GM23338 (cell line): ENCODE measurements around the gene TNS1. TPM values are rescaled to one million over a fixed set of nuclear protein-coding genes. Genes with fewer than 3 reads are reported as not detected.

Experiments used
- ATAC-seq: fragments of 200-7000 bp; cut with Tn5 transposase; 3 replicates; pipeline ENCODE4 v1.9.1; 2020
- DNase-seq: peaks from one replicate; pipeline ENCODE4 v3.0.0-alpha.2; 2015; ENCODE audit warnings: low spot score
- H2AFZ ChIP-seq: fragments of 200-600 bp; sonication (generic); 2 replicates; pipeline ENCODE4 v1.8.0; 2016; ENCODE audit warnings: antibody characterized with exemption, mild to moderate bottlenecking, moderate library complexity
- H3F3A ChIP-seq: fragments of 200-600 bp; sonication (generic); replicated peaks from 2 replicates; pipeline ENCODE4 v1.8.0; 2017; ENCODE audit warnings: antibody characterized with exemption, mixed run types, low read depth
- H3K27ac ChIP-seq: fragments of 200-600 bp; sonication (generic); 2 replicates; pipeline ENCODE4 v1.6.1; 2016; ENCODE audit warnings: low read depth
- H3K27me3 ChIP-seq: fragments of 200-600 bp; sonication (generic); 2 replicates; pipeline ENCODE4 v1.8.0; 2016; ENCODE audit warnings: mild to moderate bottlenecking, mixed run types, moderate library complexity; ENCODE audit not compliant: insufficient read depth
- H3K36me3 ChIP-seq: fragments of 200-600 bp; sonication (generic); 2 replicates; pipeline ENCODE4 v1.8.0; 2016; ENCODE audit warnings: mild to moderate bottlenecking; ENCODE audit not compliant: insufficient read depth
- H3K4me1 ChIP-seq: fragments of 200-600 bp; sonication (generic); 2 replicates; pipeline ENCODE4 v1.8.0; 2016; ENCODE audit warnings: mild to moderate bottlenecking, moderate library complexity; ENCODE audit not compliant: insufficient read depth
- H3K4me2 ChIP-seq: fragments of 200-600 bp; sonication (generic); 2 replicates; pipeline ENCODE4 v1.7.1; 2017; ENCODE audit warnings: mixed run types
- H3K4me3 ChIP-seq: fragments of 200-600 bp; sonication (generic); 2 replicates; pipeline ENCODE4 v1.6.1; 2016; ENCODE audit warnings: mixed run types
- H3K79me2 ChIP-seq: fragments of 200-600 bp; sonication (generic); replicated peaks from 2 replicates; pipeline ENCODE4 v1.8.0; 2017; ENCODE audit warnings: mild to moderate bottlenecking; ENCODE audit not compliant: insufficient read depth
- H3K9me2 ChIP-seq: fragments of 200-600 bp; sonication (generic); 2 replicates; pipeline ENCODE4 v1.8.0; 2017; ENCODE audit not compliant: insufficient read depth
- H4K20me1 ChIP-seq: fragments of 200-600 bp; sonication (generic); replicated peaks from 2 replicates; pipeline ENCODE4 v1.8.0; 2017; ENCODE audit warnings: mild to moderate bottlenecking; ENCODE audit not compliant: insufficient read depth
- H3K27ac Mint-ChIP-seq: 2 replicates; pipeline ENCODE4 v1.8.0; 2020; ENCODE audit warnings: inconsistent platforms, mild to moderate bottlenecking, moderate library complexity, mixed read lengths
- H3K27me3 Mint-ChIP-seq: 3 replicates; pipeline ENCODE4 v1.8.0; 2022; ENCODE audit warnings: low read depth, mild to moderate bottlenecking, moderate library complexity, mixed read lengths, inconsistent platforms; ENCODE audit not compliant: insufficient read depth, poor library complexity
- H3K36me3 Mint-ChIP-seq: 3 replicates; pipeline ENCODE4 v1.8.0; 2021; ENCODE audit warnings: low read depth, mild to moderate bottlenecking, inconsistent platforms, moderate library complexity, mixed read lengths
- H3K4me1 Mint-ChIP-seq: 3 replicates; pipeline ENCODE4 v1.8.0; 2020; ENCODE audit warnings: mild to moderate bottlenecking, inconsistent platforms, mixed read lengths
- H3K4me3 Mint-ChIP-seq: 3 replicates; pipeline ENCODE4 v1.8.0; 2021; ENCODE audit warnings: moderate library complexity, mild to moderate bottlenecking, inconsistent platforms, mixed read lengths
- H3K9me3 Mint-ChIP-seq: 3 replicates; pipeline ENCODE4 v1.8.0; 2020; ENCODE audit warnings: moderate library complexity, mild to moderate bottlenecking, inconsistent platforms, mixed read lengths
- EZH2phosphoT487 ChIP-seq: fragments of 200-600 bp; sonication (generic); IDR thresholded peaks from one replicate; pipeline ENCODE4 v1.8.1; 2018; ENCODE audit warnings: antibody characterized with exemption; ENCODE audit not compliant: unreplicated experiment
- REST ChIP-seq: IDR thresholded peaks from one replicate; pipeline ENCODE4 v1.6.1; 2018; ENCODE audit warnings: antibody characterized with exemption; ENCODE audit not compliant: unreplicated experiment
- ZNF114 ChIP-seq: fragments of 250-450 bp; sonication (Bioruptor Pico); IDR thresholded peaks from 2 replicates; pipeline ENCODE4 v1.5.0; 2020; ENCODE audit warnings: mild to moderate bottlenecking, moderate library complexity
- ZNF331 ChIP-seq: fragments of 250-450 bp; sonication (Bioruptor Pico); IDR thresholded peaks from 2 replicates; pipeline ENCODE4 v1.5.0; 2020; ENCODE audit warnings: low read depth, mild to moderate bottlenecking, moderate library complexity
- ZNF462 ChIP-seq: fragments of 250-450 bp; sonication (Bioruptor Pico); IDR thresholded peaks from 2 replicates; pipeline ENCODE4 v1.5.0; 2020; ENCODE audit warnings: mild to moderate bottlenecking, moderate library complexity
- polyA plus RNA-seq: library from polyadenylated mRNA; unstranded; fragments of >200 nt; fragmentation: Nextera tagmentation; extraction: Ambion mirVana; gene quantifications from 2 replicates; pipeline ENCODE4 v1.2.1, GENCODE V29; 2016
- total RNA-seq: library from RNA; depleted of rRNA; stranded (reverse); fragments of >200 nt; shearing (Covaris generic); gene quantifications from 2 replicates; pipeline ENCODE4 v1.2.3, GENCODE V29; 2014

TNS1 gene
- total and polyA plus RNA-seq, 2 experiments from 2014 or later = 2.0 to 7.4 TPM

GRCh38 chr2:217838409-217838831 lies 164.4 kb downstream of the TNS1 start (continued):
- TF ChIP-seq ZNF462 (CRISPR knock-in tag) = no peak
- no peak for TF ChIP-seq ZNF114 (CRISPR knock-in tag)
- no peak for TF ChIP-seq EZH2phosphoT487
- no peak for TF ChIP-seq ZNF331 (CRISPR knock-in tag)

GRCh38 chr2:217837530-217837929 lies 165.3 kb downstream of the TNS1 start:
- Histone ChIP-seq H3K4me2 (no peak overlapping the region), H3K4me1 (no peaks in the 10 kb centered on the region), H3K27me3 (no peaks in the 10 kb centered on the region), H3K9me2 (no peaks in the 10 kb centered on the region), H3K27ac (no peak overlapping the region), H3K79me2 (no peaks in the 10 kb centered on the region), H3K36me3 (no peaks in the 10 kb centered on the region), H3K4me3 (no peak overlapping the region), H2AFZ (no peak overlapping the region), H3F3A (no peaks in the 10 kb centered on the region), H4K20me1 (no peaks in the 10 kb centered on the region)
- no peaks in the 10 kb centered on the region; the same call in 2 of the 3 replicates for H3K9me3 Mint-ChIP-seq
- ATAC-seq (no peak), DNase-seq (no peak)
- H3K27me3 Mint-ChIP-seq = peaks cover 9% of the 10 kb centered on the region
- no peak for TF ChIP-seq ZNF331 (CRISPR knock-in tag)
- TF ChIP-seq REST = no peak
- TF ChIP-seq ZNF462 (CRISPR knock-in tag) = no peak
- no peak overlapping the region for H3K27ac Mint-ChIP-seq
- H3K4me1 Mint-ChIP-seq = peaks cover 20% of the 10 kb centered on the region
- no peak overlapping the region for H3K4me3 Mint-ChIP-seq
- H3K36me3 Mint-ChIP-seq = peaks cover 3% of the 10 kb centered on the region; the same call in 1 of the 3 replicates
